ENCODE results near the gene WIPF1.

The WIPF1 gene

GRCh38 chr2:174609261-174609660, 11.7 kb upstream of the WIPF1 start:
- intact Hi-C loops (cut with DNase I; ENCODE audit: low total_unique reads) = loop anchor here (10.0 kb wide), 1 partner anchor 144 kb away; no protein-coding TSS in a partner anchor
- Histone ChIP-seq H3K36me3 (no peaks in the 10 kb centered on the region), H3K27ac (peak overlapping the region in 1 of 2 donors; percentile 62), H3K4me1 (peaks cover 0 to 89% (median 40%) of the 10 kb centered on the region in 4 donors), H3K4me3 (no peak overlapping the region), H3K9me3 (no peaks in the 10 kb centered on the region), H3K27me3 (no peaks in the 10 kb centered on the region)
- no peak for DNase-seq
- TF ChIP-seq, protein P1, sequence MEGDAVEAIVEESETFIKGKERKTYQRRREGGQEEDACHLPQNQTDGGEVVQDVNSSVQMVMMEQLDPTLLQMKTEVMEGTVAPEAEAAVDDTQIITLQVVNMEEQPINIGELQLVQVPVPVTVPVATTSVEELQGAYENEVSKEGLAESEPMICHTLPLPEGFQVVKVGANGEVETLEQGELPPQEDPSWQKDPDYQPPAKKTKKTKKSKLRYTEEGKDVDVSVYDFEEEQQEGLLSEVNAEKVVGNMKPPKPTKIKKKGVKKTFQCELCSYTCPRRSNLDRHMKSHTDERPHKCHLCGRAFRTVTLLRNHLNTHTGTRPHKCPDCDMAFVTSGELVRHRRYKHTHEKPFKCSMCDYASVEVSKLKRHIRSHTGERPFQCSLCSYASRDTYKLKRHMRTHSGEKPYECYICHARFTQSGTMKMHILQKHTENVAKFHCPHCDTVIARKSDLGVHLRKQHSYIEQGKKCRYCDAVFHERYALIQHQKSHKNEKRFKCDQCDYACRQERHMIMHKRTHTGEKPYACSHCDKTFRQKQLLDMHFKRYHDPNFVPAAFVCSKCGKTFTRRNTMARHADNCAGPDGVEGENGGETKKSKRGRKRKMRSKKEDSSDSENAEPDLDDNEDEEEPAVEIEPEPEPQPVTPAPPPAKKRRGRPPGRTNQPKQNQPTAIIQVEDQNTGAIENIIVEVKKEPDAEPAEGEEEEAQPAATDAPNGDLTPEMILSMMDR (IDR thresholded peaks at IDR 0.05) = no peak

- H3K27ac ChIP-seq = peak overlapping the region in 1 of 2 donors; percentile 62
- H3K27me3 ChIP-seq = no peaks in the 10 kb centered on the region
- H3K9me3 ChIP-seq = no peaks in the 10 kb centered on the region
- H3K4me3 ChIP-seq = no peak overlapping the region
- no peaks in the 10 kb centered on the region for H3K36me3 ChIP-seq
- TF ChIP-seq, protein P1 (IDR thresholded peaks at IDR 0.05) = no peak
- no peak for DNase-seq
- H3K4me1 ChIP-seq = peaks cover 0 to 85% (median 40%) of the 10 kb centered on the region in 4 donors
- intact Hi-C loops (cut with DNase I; ENCODE audit: low total_unique reads) = loop anchor here (10.0 kb wide), 1 partner anchor 144 kb away; no protein-coding TSS in a partner anchor
Observed at GRCh38 chr2:174608866-174609214, 11.2 kb upstream of the WIPF1 start.

DNA sequence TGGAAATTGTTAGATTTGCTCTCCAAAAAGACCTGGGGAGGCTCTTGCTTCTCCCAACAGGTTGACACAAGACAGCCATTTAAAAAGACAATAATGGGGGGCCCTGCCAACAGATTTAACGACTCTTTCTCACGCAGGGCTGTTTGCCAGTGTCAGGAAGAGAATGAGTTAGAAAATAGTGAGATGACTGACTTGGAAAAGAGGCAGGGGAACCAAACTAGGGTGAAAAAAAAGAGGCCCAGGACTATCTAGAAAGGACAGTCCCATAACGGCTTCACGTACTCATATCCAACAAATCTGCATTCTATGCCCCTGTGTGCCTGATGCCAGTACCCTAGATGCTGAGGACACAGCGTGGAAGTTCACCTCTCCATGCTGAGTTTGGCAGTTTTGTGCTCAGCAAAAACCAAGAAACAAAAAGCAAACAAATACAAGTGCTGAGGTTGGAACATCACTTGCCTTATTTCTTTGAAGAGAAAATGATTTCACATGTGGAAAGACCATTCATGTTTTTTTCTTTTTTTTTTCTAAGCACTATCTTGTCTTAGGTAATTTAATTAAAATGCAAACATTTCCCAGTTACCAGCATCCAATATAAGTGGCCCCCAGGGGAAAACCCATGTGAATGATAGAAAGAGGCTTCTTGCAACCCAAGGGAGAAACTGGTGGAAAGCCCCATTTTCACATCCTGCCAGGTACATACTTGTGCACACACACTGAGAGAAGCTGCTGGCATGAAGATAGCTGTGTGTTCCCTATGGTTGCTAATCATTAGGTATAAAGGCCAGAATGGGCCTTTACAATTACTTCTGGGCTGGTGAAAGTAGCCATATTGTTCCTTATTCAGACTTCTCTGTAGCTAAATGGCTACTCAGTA, 10.6 kb upstream of the WIPF1 start:
- H3K9me3 ChIP-seq = no peaks in the 10 kb centered on the region
- intact Hi-C loops (cut with DNase I; ENCODE audit: low total_unique reads) = loop anchor here (10.0 kb wide), 1 partner anchor 143 kb away; no protein-coding TSS in a partner anchor
- H3K4me1 ChIP-seq = peaks cover 0 to 81% (median 42%) of the 10 kb centered on the region in 4 donors
- peak overlapping the region; percentile 48 to 62 for H3K27ac ChIP-seq
- TF ChIP-seq, protein P1 (IDR thresholded peaks at IDR 0.05) = no peak
- no peaks in the 10 kb centered on the region for H3K36me3 ChIP-seq
- no peak overlapping the region for H3K4me3 ChIP-seq
- H3K27me3 ChIP-seq = no peaks in the 10 kb centered on the region
- DNase-seq = no peak

DNA sequence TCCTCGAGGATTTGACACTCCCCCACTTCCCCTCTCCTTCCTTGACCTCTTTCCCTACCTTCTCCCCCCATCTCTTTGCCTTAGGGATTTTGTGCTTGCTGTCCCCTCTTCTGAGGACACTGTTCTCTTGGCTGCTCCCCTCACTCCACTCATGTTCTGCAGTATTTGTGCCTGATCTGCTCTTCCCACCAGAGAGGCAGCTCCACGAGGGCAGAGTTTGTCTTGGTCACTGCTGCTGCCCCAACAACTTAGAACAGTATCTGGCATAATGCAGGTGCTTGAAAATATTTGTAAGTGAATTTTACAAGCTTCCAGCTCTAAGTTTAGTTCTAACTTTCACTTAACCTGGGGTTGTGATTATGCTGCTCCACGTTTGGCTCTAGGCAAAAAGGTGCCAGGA, 10.0 kb upstream of the WIPF1 start:
- no peak for DNase-seq
- H3K4me1 ChIP-seq = peaks cover 0 to 81% (median 45%) of the 10 kb centered on the region in 4 donors

GRCh38 chr2:174606336-174606735, 8.7 kb upstream of the WIPF1 start:
- no peak overlapping the region for H3K4me3 ChIP-seq
- peak overlapping the region; percentile 48 to 62 for H3K27ac ChIP-seq
- H3K36me3 ChIP-seq = no peaks in the 10 kb centered on the region
- TF ChIP-seq, protein P1 (IDR thresholded peaks at IDR 0.05) = no peak
- peaks cover 0 to 75% (median 45%) of the 10 kb centered on the region in 4 donors for H3K4me1 ChIP-seq
- intact Hi-C loops (cut with DNase I; ENCODE audit: low total_unique reads) = loop anchor here (10.0 kb wide), 1 partner anchor 142 kb away; no protein-coding TSS in a partner anchor
- no peaks in the 10 kb centered on the region for H3K27me3 ChIP-seq
- peak in 1 of 2 donors; percentile 57 for DNase-seq
- H3K9me3 ChIP-seq = no peaks in the 10 kb centered on the region

More for the DNA sequence above, 10.0 kb upstream of the WIPF1 start:
- Histone ChIP-seq H3K4me3 (no peak overlapping the region), H3K9me3 (no peaks in the 10 kb centered on the region), H3K27me3 (no peaks in the 10 kb centered on the region), H3K36me3 (no peaks in the 10 kb centered on the region), H3K27ac (peak overlapping the region; percentile 48 to 62)
- intact Hi-C loops (cut with DNase I; ENCODE audit: low total_unique reads) = loop anchor here (10.0 kb wide), 1 partner anchor 143 kb away; no protein-coding TSS in a partner anchor
- TF ChIP-seq, protein P1 (IDR thresholded peaks at IDR 0.05) = no peak
